ENCODE data around the gene FOXO4. TPM values are rescaled to one million over a fixed set of nuclear protein-coding genes. Genes with fewer than 3 reads are reported as not detected.

FOXO4 gene
- total and polyA plus RNA-seq, 2 experiments from 2014 or later: 8.0 to 31.4 TPM

GRCh38 chrX:71107245-71107644 lies 11.6 kb downstream of the FOXO4 start:
- no peaks in the 10 kb centered on the region for H3K36me3 Mint-ChIP-seq (ENCODE audit: low read depth)
- Histone ChIP-seq H3K4me1 (ENCODE audit: insufficient read depth) (peaks cover 25% of the 10 kb centered on the region), H3K4me2 (no peak overlapping the region), H3F3A (replicated peaks; ENCODE audit: low read depth) (0 out of 2 replicates have a peak, but pooled peaks cover 5% of the 10 kb centered on the region), H3K4me3 (no peak overlapping the region), H3K79me2 (replicated peaks; ENCODE audit: insufficient read depth) (no peaks in the 10 kb centered on the region), H4K20me1 (replicated peaks; ENCODE audit: insufficient read depth) (no peaks in the 10 kb centered on the region), H3K9me2 (ENCODE audit: insufficient read depth) (no peaks in the 10 kb centered on the region), H3K27ac (ENCODE audit: low read depth) (no peak overlapping the region), H2AFZ (no peak overlapping the region), H3K27me3 (ENCODE audit: insufficient read depth) (peaks cover 18% of the 10 kb centered on the region; the same call in 1 of the 2 replicates), H3K36me3 (ENCODE audit: insufficient read depth) (no peaks in the 10 kb centered on the region)
- no peak for DNase-seq (ENCODE audit: low spot score)
- H3K27me3 Mint-ChIP-seq (ENCODE audit: insufficient read depth, low read depth, poor library complexity): peaks cover 2% of the 10 kb centered on the region
- no peak overlapping the region for H3K4me3 Mint-ChIP-seq
- peaks cover 35% of the 10 kb centered on the region for H3K4me1 Mint-ChIP-seq
- no peaks in the 10 kb centered on the region for H3K9me3 Mint-ChIP-seq
- TF ChIP-seq, protein P1, sequence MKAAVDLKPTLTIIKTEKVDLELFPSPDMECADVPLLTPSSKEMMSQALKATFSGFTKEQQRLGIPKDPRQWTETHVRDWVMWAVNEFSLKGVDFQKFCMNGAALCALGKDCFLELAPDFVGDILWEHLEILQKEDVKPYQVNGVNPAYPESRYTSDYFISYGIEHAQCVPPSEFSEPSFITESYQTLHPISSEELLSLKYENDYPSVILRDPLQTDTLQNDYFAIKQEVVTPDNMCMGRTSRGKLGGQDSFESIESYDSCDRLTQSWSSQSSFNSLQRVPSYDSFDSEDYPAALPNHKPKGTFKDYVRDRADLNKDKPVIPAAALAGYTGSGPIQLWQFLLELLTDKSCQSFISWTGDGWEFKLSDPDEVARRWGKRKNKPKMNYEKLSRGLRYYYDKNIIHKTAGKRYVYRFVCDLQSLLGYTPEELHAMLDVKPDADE (IDR thresholded peaks at IDR 0.05): no peak
- TF ChIP-seq EZH2phosphoT487 (IDR thresholded peaks at IDR 0.05; ENCODE audit: unreplicated experiment) (no peak), ZNF114 (CRISPR knock-in tag; IDR thresholded peaks at IDR 0.05) (no peak), JUNB (IDR thresholded peaks at IDR 0.05; ENCODE audit: unreplicated experiment) (no peak), CREB1 (CRISPR knock-in tag; IDR thresholded peaks at IDR 0.05; ENCODE audit: low read depth) (no peak), ZNF462 (CRISPR knock-in tag; IDR thresholded peaks at IDR 0.05) (no peak), STAT1 (IDR thresholded peaks at IDR 0.05; ENCODE audit: unreplicated experiment) (no peak), POLR2AphosphoS5 (IDR thresholded peaks at IDR 0.05; ENCODE audit: low read depth) (no peak), EZH2 (IDR thresholded peaks at IDR 0.05; ENCODE audit: low read depth, unreplicated experiment) (no peak), REST (IDR thresholded peaks at IDR 0.05; ENCODE audit: unreplicated experiment) (no peak), NANOG (IDR thresholded peaks at IDR 0.05; ENCODE audit: borderline replicate concordance) (no peak)
- TF ChIP-seq, protein P2, sequence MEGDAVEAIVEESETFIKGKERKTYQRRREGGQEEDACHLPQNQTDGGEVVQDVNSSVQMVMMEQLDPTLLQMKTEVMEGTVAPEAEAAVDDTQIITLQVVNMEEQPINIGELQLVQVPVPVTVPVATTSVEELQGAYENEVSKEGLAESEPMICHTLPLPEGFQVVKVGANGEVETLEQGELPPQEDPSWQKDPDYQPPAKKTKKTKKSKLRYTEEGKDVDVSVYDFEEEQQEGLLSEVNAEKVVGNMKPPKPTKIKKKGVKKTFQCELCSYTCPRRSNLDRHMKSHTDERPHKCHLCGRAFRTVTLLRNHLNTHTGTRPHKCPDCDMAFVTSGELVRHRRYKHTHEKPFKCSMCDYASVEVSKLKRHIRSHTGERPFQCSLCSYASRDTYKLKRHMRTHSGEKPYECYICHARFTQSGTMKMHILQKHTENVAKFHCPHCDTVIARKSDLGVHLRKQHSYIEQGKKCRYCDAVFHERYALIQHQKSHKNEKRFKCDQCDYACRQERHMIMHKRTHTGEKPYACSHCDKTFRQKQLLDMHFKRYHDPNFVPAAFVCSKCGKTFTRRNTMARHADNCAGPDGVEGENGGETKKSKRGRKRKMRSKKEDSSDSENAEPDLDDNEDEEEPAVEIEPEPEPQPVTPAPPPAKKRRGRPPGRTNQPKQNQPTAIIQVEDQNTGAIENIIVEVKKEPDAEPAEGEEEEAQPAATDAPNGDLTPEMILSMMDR (conservative IDR thresholded peaks at IDR 0.05; ENCODE audit: low read depth in 2 of 2): no peak
- ATAC-seq: no peak
- H3K27ac Mint-ChIP-seq: no peak overlapping the region

Measured in GM23338 (cell line).